Ureter (tissue), 1 donor: ENCODE measurements around the gene TMEM161A. TPM values are rescaled to one million over a fixed set of nuclear protein-coding genes. Genes with fewer than 3 reads are reported as not detected.
A peak's percentile ranks its signal among the peaks of the same experiment; 100 is the strongest.
"Not testable (repeated sequence)": the region's sequence is repeated elsewhere in the genome, so short reads cannot be mapped to it uniquely, and the experiment has no call there.

Experiments
- DNase-seq: peaks from one replicate; pipeline ENCODE4 v3.0.0-alpha.2; 2020; ENCODE audit warnings: low spot score
- total RNA-seq: library from RNA; stranded (reverse); gene quantifications from one replicate; pipeline ENCODE4 v1.2.4, GENCODE V29; 2023
- donor health status: DM: yes; HTN: yes; CAD: no.

TMEM161A gene
- total RNA-seq, 1 donor from 2014 or later = 25.3 TPM

- no peak for DNase-seq
These were observed 16.9 kb downstream of the TMEM161A start for GRCh38 chr19:19121371-19121770.

GRCh38 chr19:19120308-19121231, 17.7 kb downstream of the TMEM161A start:
- peak; percentile 79 for DNase-seq

- no peak for DNase-seq
These were observed 18.7 kb downstream of the TMEM161A start for GRCh38 chr19:19119325-19120237.

- DNase-seq = no peak
These were observed 22.3 kb downstream of the TMEM161A start for GRCh38 chr19:19115954-19116353.

- DNase-seq = no peak
These were observed 25.1 kb downstream of the TMEM161A start for GRCh38 chr19:19113040-19113626.

GRCh38 chr19:19111967-19112580, 26.2 kb downstream of the TMEM161A start:
- DNase-seq = no peak

GRCh38 chr19:19111136-19111835, 27.0 kb downstream of the TMEM161A start:
- no peak for DNase-seq

GRCh38 chr19:19110410-19111135, 27.7 kb downstream of the TMEM161A start:
- no peak for DNase-seq

GRCh38 chr19:19109601-19110000, 28.7 kb downstream of the TMEM161A start:
- no peak for DNase-seq

- DNase-seq = no peak
These were observed 30.6 kb downstream of the TMEM161A start for GRCh38 chr19:19107654-19108053.

GRCh38 chr19:19106938-19107337, 31.3 kb downstream of the TMEM161A start:
- DNase-seq = not testable (repeated sequence)

GRCh38 chr19:19106056-19106551, 32.2 kb downstream of the TMEM161A start:
- DNase-seq = no peak

GRCh38 chr19:19105365-19106055, 32.8 kb downstream of the TMEM161A start:
- peak; percentile 59 for DNase-seq

GRCh38 chr19:19103167-19103566, 35.1 kb downstream of the TMEM161A start:
- DNase-seq = no peak

- not testable (repeated sequence) for DNase-seq
These were observed 35.7 kb downstream of the TMEM161A start for GRCh38 chr19:19102566-19102965.

- DNase-seq = no peak
These were observed 36.7 kb downstream of the TMEM161A start for GRCh38 chr19:19101540-19101939.

GRCh38 chr19:19098703-19099632, 39.3 kb downstream of the TMEM161A start:
- DNase-seq = no peak

- DNase-seq = no peak
These were observed 40.1 kb downstream of the TMEM161A start for GRCh38 chr19:19098084-19098702.
